A549 (cell line): ENCODE measurements around the gene ARVCF.

Source experiments
- EP300 ChIP-seq, 2 experiments: fragments of >200 bp; sonication (Bioruptor Twin); formaldehyde crosslinking; IDR thresholded peaks; 2 replicates in 1 of 2; 3 replicates in 1 of 2; pipeline ENCODE4 v1.6.1; 2016 to 2017
- TF ChIP-seq, protein P1 (sequence below): fragments of >200 bp; sonication (Bioruptor Twin); formaldehyde crosslinking; IDR thresholded peaks from 3 replicates; pipeline ENCODE4 v1.5.1; 2016

GRCh38 chr22:20062043-20062765, 45.6 kb upstream of the ARVCF start:
- TF ChIP-seq EP300 (IDR thresholded peaks at IDR 0.05): no peak
- TF ChIP-seq, protein P1, sequence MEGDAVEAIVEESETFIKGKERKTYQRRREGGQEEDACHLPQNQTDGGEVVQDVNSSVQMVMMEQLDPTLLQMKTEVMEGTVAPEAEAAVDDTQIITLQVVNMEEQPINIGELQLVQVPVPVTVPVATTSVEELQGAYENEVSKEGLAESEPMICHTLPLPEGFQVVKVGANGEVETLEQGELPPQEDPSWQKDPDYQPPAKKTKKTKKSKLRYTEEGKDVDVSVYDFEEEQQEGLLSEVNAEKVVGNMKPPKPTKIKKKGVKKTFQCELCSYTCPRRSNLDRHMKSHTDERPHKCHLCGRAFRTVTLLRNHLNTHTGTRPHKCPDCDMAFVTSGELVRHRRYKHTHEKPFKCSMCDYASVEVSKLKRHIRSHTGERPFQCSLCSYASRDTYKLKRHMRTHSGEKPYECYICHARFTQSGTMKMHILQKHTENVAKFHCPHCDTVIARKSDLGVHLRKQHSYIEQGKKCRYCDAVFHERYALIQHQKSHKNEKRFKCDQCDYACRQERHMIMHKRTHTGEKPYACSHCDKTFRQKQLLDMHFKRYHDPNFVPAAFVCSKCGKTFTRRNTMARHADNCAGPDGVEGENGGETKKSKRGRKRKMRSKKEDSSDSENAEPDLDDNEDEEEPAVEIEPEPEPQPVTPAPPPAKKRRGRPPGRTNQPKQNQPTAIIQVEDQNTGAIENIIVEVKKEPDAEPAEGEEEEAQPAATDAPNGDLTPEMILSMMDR: no peak
